ENCODE measurements around the gene NXPH4. TPM values are rescaled to one million over a fixed set of nuclear protein-coding genes. Genes with fewer than 3 reads are reported as not detected.

The NXPH4 gene
- total RNA-seq, 6 donors from 2014 or later: 0.20 to 0.94 (median 0.22) TPM; not detected in 3

GRCh38 chr12:57270966-57271470, 54.4 kb downstream of the NXPH4 start:
- WGBS, 2 donors: 85 to 100% methylated on average over 1 of the region's 1 CpG
- DNase-seq (no peak), ATAC-seq (ENCODE audit: low FRiP score in 2 of 2) (no peak)
- Histone ChIP-seq H3K36me3 (peaks cover 15 to 81% (median 52%) of the 10 kb centered on the region in 4 donors), H3K4me3 (no peak overlapping the region), H3K27me3 (no peaks in the 10 kb centered on the region), H3K9me3 (no peaks in the 10 kb centered on the region), H3K27ac (no peak overlapping the region), H3K4me1 (no peaks in the 10 kb centered on the region)
- no peak for TF ChIP-seq CTCF (IDR thresholded peaks at IDR 0.05)
- no peak for TF ChIP-seq POLR2AphosphoS5 (IDR thresholded peaks at IDR 0.05)
- TF ChIP-seq EP300 (IDR thresholded peaks at IDR 0.05): no peak
- no peak for TF ChIP-seq POLR2A (IDR thresholded peaks at IDR 0.05)

DNA sequence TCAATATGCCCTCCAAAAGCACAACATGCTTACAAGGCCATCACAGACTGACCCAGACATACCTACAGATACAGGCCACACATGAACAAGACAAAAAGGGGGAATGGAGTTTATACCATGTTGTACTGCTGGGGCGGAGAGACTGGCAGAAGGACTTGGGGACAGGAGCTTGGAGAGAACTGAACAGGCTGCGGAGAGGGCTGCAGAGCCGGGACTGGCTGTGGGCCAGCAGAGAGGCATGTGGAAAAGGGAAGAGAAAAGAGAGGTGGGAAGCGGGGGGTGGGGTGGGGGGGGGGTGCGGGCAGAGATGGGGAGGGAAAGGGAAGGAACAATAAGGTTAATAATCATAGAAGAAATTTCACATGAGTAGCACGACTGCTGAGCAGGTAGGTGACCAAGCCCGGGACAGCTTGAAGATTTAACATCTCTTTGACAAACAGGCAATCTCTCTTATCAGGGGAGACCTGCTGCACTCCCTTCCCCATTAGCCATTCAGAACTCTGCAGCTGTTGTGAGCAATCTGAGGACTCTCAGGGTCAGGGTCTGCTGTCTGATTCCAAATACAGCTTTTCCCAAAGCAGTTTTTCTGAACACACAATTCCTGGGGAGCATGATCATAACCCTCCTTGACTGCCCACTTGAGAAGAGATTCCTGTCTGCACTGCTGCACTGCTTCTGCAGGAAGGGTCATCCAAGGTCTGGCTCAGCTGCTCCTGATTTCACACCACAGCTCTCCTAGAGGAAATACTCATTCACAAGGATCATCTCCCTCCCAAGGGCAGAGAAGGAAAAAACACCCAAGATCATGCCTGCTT, 56.0 kb downstream of the NXPH4 start:
- Histone ChIP-seq H3K36me3 (peaks cover 15 to 81% (median 43%) of the 10 kb centered on the region in 4 donors), H3K27me3 (no peaks in the 10 kb centered on the region), H3K27ac (no peak overlapping the region), H3K4me1 (no peaks in the 10 kb centered on the region), H3K9me3 (no peaks in the 10 kb centered on the region), H3K4me3 (no peak overlapping the region)
- ATAC-seq (ENCODE audit: low FRiP score in 2 of 2): no peak
- WGBS, 2 donors: 59 to 77% methylated on average over 4 to 7 of the region's 7 CpGs
- no peak for DNase-seq
- TF ChIP-seq POLR2AphosphoS5 (IDR thresholded peaks at IDR 0.05) (no peak), CTCF (IDR thresholded peaks at IDR 0.05) (no peak), POLR2A (IDR thresholded peaks at IDR 0.05) (no peak), EP300 (IDR thresholded peaks at IDR 0.05) (no peak)

DNA sequence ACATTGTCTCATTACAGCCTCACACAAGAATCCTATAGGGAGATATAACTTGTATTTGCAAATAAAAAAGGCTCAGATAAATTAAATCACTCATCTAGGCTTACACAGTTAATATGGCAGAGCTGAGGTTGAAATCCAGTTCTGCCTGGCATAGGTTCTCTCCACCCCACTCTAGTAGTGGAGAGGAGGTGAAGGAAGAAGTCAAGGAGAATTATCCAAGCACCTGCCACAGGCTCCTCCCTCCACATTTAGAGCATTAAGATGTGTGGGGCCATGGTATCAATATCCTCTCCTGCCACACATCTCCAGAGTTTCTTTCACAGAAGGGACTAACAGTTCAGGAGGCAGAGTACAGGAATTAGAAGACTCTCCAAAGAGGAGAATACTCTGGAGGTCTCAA, 56.9 kb downstream of the NXPH4 start:
- ATAC-seq (ENCODE audit: low FRiP score in 2 of 2): no peak
- Histone ChIP-seq H3K9me3 (no peaks in the 10 kb centered on the region), H3K36me3 (peaks cover 15 to 81% (median 38%) of the 10 kb centered on the region in 4 donors), H3K27ac (no peak overlapping the region), H3K4me1 (no peaks in the 10 kb centered on the region), H3K27me3 (no peaks in the 10 kb centered on the region), H3K4me3 (no peak overlapping the region)
- no peak for DNase-seq
- no peak for TF ChIP-seq POLR2AphosphoS5 (IDR thresholded peaks at IDR 0.05)
- TF ChIP-seq EP300 (IDR thresholded peaks at IDR 0.05): no peak
- TF ChIP-seq CTCF (IDR thresholded peaks at IDR 0.05): no peak
- TF ChIP-seq POLR2A (IDR thresholded peaks at IDR 0.05): no peak

Small RNA genes within 50 kb of the gene (small RNA-seq; reads per million reads assigned to genes)
- gene MIR1228: 0.06 to 4.7 (median 2.1) reads per million in 4 donors

Other genes with a start within 250 kb of the NXPH4 start
- gene ZBTB39, start 210.2 kb upstream of the NXPH4 start, total RNA-seq: 1 to 10 TPM; 3.2 to 9.4 (median 6.2) TPM
- gene TAC3, start 200.3 kb upstream of the NXPH4 start, total RNA-seq: not detected
- gene MYO1A, start 166.7 kb upstream of the NXPH4 start, total RNA-seq: 1 to 10 TPM in 2 of 6 donors, under 1 TPM in 3, not detected in 1; under 0.01 to 6.2 (median 0.67) TPM
- 10 to 100 TPM in 3 of 6 donors, 1 to 10 TPM in 3; 6.2 to 13.6 (median 10.0) TPM for gene NEMP1, start 138.0 kb upstream of the NXPH4 start, total RNA-seq
- 10 to 100 TPM; 18.1 to 64.9 (median 31.5) TPM for gene NAB2, start 127.7 kb upstream of the NXPH4 start, total RNA-seq
- 100 to 1,000 TPM; 123 to 605 (median 251) TPM for gene STAT6, start 105.4 kb upstream of the NXPH4 start, total RNA-seq
- 100 to 1,000 TPM; 137 to 504 (median 308) TPM for gene LRP1, start 88.3 kb upstream of the NXPH4 start, total RNA-seq
- gene LRP1-AS, start 69.2 kb upstream of the NXPH4 start, total RNA-seq: not detected
- gene SHMT2, start 12.9 kb downstream of the NXPH4 start, total RNA-seq: 10 to 100 TPM; 37.9 to 92.0 (median 52.0) TPM
- gene STAC3, start 34.4 kb downstream of the NXPH4 start, total RNA-seq: 10 to 100 TPM in 1 of 6 donors, 1 to 10 TPM in 5; 4.3 to 10.5 (median 5.6) TPM
- gene R3HDM2, start 214.2 kb downstream of the NXPH4 start, total RNA-seq: 10 to 100 TPM; 39.2 to 94.3 (median 59.2) TPM
- gene INHBC, start 218.0 kb downstream of the NXPH4 start, total RNA-seq: not detected
- gene INHBE, start 238.5 kb downstream of the NXPH4 start, total RNA-seq: under 1 TPM in 1 of 6 donors, not detected in 5; 0.11 TPM
- 1 to 10 TPM in 2 of 6 donors, under 1 TPM in 2, not detected in 2; 0.69 to 3.0 (median 1.5) TPM for gene GLI1, start 243.0 kb downstream of the NXPH4 start, total RNA-seq